Trophoblast cell (in vitro differentiated cells and primary cell): ENCODE results near the gene SLC43A3.

Experiments
- DNase-seq, 2 donors: peaks; one replicate each; pipeline ENCODE4 v3.0.0-alpha.2; 2016
- H2AFZ ChIP-seq: 2 replicates; pipeline ENCODE4 v1.6.1; 2013; ENCODE audit warnings: low read length, moderate library complexity, mild to moderate bottlenecking; ENCODE audit not compliant: insufficient read depth, poor library complexity
- H2AK5ac ChIP-seq: 2 replicates; pipeline ENCODE4 v1.6.1; 2013; ENCODE audit warnings: mild to moderate bottlenecking, low read length
- H2BK120ac ChIP-seq: 2 replicates; pipeline ENCODE4 v1.6.1; 2013; ENCODE audit warnings: low read length, mild to moderate bottlenecking, moderate library complexity; ENCODE audit not compliant: insufficient read depth, poor library complexity
- H2BK12ac ChIP-seq: 2 replicates; pipeline ENCODE4 v1.6.1; 2013; ENCODE audit warnings: mild to moderate bottlenecking, low read length, moderate library complexity
- H2BK5ac ChIP-seq: 2 replicates; pipeline ENCODE4 v1.6.1; 2013; ENCODE audit warnings: low read length, low read depth, moderate library complexity, mild to moderate bottlenecking; ENCODE audit not compliant: poor library complexity
- H3K14ac ChIP-seq: 2 replicates; pipeline ENCODE4 v1.6.1; 2013; ENCODE audit warnings: mild to moderate bottlenecking, low read length
- H3K18ac ChIP-seq: 2 replicates; pipeline ENCODE4 v1.6.1; 2013; ENCODE audit warnings: mild to moderate bottlenecking, low read length
- H3K23ac ChIP-seq: 2 replicates; pipeline ENCODE4 v1.6.1; 2013; ENCODE audit warnings: low read length
- H3K27ac ChIP-seq: 2 replicates; pipeline ENCODE4 v1.5.1; 2013; ENCODE audit warnings: low read depth, mild to moderate bottlenecking, inconsistent platforms, low read length, moderate library complexity
- H3K27me3 ChIP-seq: 2 replicates; pipeline ENCODE4 v1.6.1; 2013; ENCODE audit warnings: inconsistent platforms, mild to moderate bottlenecking, low read length, moderate library complexity; ENCODE audit not compliant: insufficient read depth
- H3K36me3 ChIP-seq, 2 experiments: 1 replicate in 1 of 2; 2 replicates in 1 of 2; pipeline ENCODE4 v1.6.1; 2013; ENCODE audit warnings: low read length in 2 of 2, mild to moderate bottlenecking in 2 of 2, moderate library complexity in 1 of 2; ENCODE audit not compliant: insufficient read depth in 2 of 2, control insufficient read depth in 1 of 2
- H3K4ac ChIP-seq: 2 replicates; pipeline ENCODE4 v1.6.1; 2013; ENCODE audit warnings: low read depth, mild to moderate bottlenecking, low read length, moderate library complexity
- H3K4me1 ChIP-seq, 2 experiments: 1 replicate in 1 of 2; 2 replicates in 1 of 2; pipeline ENCODE4 v1.6.1; 2013; ENCODE audit warnings: low read length in 2 of 2, mild to moderate bottlenecking in 2 of 2, moderate library complexity in 1 of 2; ENCODE audit not compliant: insufficient read depth in 2 of 2, control insufficient read depth in 1 of 2
- H3K4me2 ChIP-seq: 2 replicates; pipeline ENCODE4 v1.6.1; 2013; ENCODE audit warnings: inconsistent platforms, mild to moderate bottlenecking, low read length, moderate library complexity
- H3K4me3 ChIP-seq: 2 replicates; pipeline ENCODE4 v1.5.1; 2013; ENCODE audit warnings: mild to moderate bottlenecking, low read depth, low read length, inconsistent platforms
- H3K79me1 ChIP-seq: one replicate; pipeline ENCODE4 v1.6.1; 2013; ENCODE audit warnings: low read length
- H3K79me2 ChIP-seq: 2 replicates; pipeline ENCODE4 v1.6.1; 2013; ENCODE audit warnings: low read length, mild to moderate bottlenecking; ENCODE audit not compliant: control insufficient read depth, insufficient read depth, poor library complexity
- H3K9ac ChIP-seq: 2 replicates; pipeline ENCODE4 v1.6.1; 2013; ENCODE audit warnings: mild to moderate bottlenecking, low read length
- H3K9me3 ChIP-seq: 2 replicates; pipeline ENCODE4 v1.6.1; 2013; ENCODE audit warnings: low read depth, mild to moderate bottlenecking, control low read depth, inconsistent platforms, low read length; ENCODE audit not compliant: insufficient read depth
- H4K12ac ChIP-seq: 2 replicates; pipeline ENCODE4 v1.6.1; 2013; ENCODE audit warnings: low read depth, mild to moderate bottlenecking, low read length, moderate library complexity
- H4K8ac ChIP-seq: 2 replicates; pipeline ENCODE4 v1.6.1; 2013; ENCODE audit warnings: low read depth, mild to moderate bottlenecking, low read length, moderate library complexity
- H4K91ac ChIP-seq: one replicate; pipeline ENCODE4 v1.6.1; 2013; ENCODE audit warnings: low read depth, mild to moderate bottlenecking, low read length, moderate library complexity
- WGBS: extraction: QIAGEN DNeasy Blood & Tissue Kit; methylation state at CpG from one replicate; pipeline ENCODE4 v1.1.7; 2013; ENCODE audit warnings: missing lambda C conversion rate; ENCODE audit not compliant: insufficient read length, insufficient coverage; ENCODE audit errors: extremely low coverage; 5-methylcytosine and 5-hydroxymethylcytosine counted together

The SLC43A3 gene

DNA sequence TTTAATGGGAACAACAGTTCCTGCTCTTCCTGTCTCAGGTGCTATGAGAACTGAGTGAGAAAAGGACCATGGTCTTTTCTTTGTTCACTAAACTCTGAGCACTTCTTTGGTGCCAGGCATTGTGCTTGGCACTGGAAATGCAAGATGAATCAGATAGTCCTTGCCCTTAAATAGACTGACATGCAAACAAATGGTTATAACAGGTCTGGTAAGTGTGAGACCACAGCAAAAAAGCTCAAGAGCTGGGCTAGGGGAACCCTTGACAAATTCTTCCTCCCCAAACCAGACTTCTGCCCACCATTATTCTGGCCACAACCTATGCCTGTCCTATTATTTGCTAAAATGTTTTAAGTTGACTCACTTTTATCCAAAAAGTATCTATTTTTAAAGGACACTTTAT is 5.1 kb downstream of the SLC43A3 start:
- Histone ChIP-seq H2BK12ac (no peak overlapping the region), H3K14ac (no peak overlapping the region), H3K36me3 (peaks cover 0 to 3% of the 10 kb centered on the region in 2 experiments), H2AK5ac (no peak overlapping the region), H3K4me1 (peaks cover 5 to 10% of the 10 kb centered on the region in 2 experiments), H3K27me3 (no peaks in the 10 kb centered on the region), H3K79me2 (peaks cover 3% of the 10 kb centered on the region), H3K9ac (no peak overlapping the region), H3K4ac (no peak overlapping the region), H2BK5ac (no peak overlapping the region), H3K79me1 (peaks cover 2% of the 10 kb centered on the region), H3K27ac (no peak overlapping the region), H4K12ac (no peak overlapping the region), H3K4me2 (no peak overlapping the region), H3K23ac (no peak overlapping the region), H2AFZ (no peak overlapping the region), H3K4me3 (no peak overlapping the region), H4K91ac (no peak overlapping the region), H4K8ac (no peak overlapping the region), H2BK120ac (no peak overlapping the region), H3K9me3 (peaks cover 2% of the 10 kb centered on the region), H3K18ac (no peak overlapping the region)
- DNase-seq: no peak

DNA sequence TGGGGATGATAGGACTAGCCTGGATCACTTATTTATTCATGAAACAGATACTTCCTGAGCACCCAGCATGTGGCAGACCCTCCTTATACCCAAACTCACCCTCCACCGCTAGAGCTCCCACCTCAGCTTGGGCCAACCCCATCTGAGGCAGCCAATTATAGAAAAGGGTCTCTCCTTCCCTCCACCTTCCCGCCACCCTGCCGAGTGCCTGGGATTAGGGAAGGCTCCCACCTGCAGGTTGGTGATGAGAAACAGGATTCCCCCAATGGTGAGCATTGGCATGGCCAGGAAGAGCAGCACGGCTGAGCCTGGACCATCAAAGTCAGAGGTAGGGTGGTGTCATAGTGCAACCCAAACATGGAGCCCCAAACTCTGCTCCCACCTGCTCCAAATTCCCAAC is 5.9 kb downstream of the SLC43A3 start:
- H3K79me1 ChIP-seq: no peaks in the 10 kb centered on the region
- H2BK5ac ChIP-seq: no peak overlapping the region
- no peaks in the 10 kb centered on the region for H3K79me2 ChIP-seq
- peaks cover 0 to 3% of the 10 kb centered on the region in 2 experiments for H3K36me3 ChIP-seq
- no peak overlapping the region for H3K27ac ChIP-seq
- H2BK12ac ChIP-seq: no peak overlapping the region
- no peak overlapping the region for H2BK120ac ChIP-seq
- H3K4me3 ChIP-seq: no peak overlapping the region
- no peak overlapping the region for H2AK5ac ChIP-seq
- no peak overlapping the region for H3K9ac ChIP-seq
- no CpG with 5 or more reads among the region's 4 CpGs for WGBS
- no peak overlapping the region for H2AFZ ChIP-seq
- no peak overlapping the region for H4K12ac ChIP-seq
- no peak overlapping the region for H3K23ac ChIP-seq
- peaks cover 2% of the 10 kb centered on the region for H3K9me3 ChIP-seq
- no peak for DNase-seq
- H3K4me1 ChIP-seq: peaks cover 3 to 4% of the 10 kb centered on the region in 2 experiments
- no peaks in the 10 kb centered on the region for H3K27me3 ChIP-seq
- no peak overlapping the region for H3K4me2 ChIP-seq
- H3K4ac ChIP-seq: no peak overlapping the region
- H4K8ac ChIP-seq: no peak overlapping the region
- H4K91ac ChIP-seq: no peak overlapping the region
- H3K18ac ChIP-seq: no peak overlapping the region
- no peak overlapping the region for H3K14ac ChIP-seq

DNA sequence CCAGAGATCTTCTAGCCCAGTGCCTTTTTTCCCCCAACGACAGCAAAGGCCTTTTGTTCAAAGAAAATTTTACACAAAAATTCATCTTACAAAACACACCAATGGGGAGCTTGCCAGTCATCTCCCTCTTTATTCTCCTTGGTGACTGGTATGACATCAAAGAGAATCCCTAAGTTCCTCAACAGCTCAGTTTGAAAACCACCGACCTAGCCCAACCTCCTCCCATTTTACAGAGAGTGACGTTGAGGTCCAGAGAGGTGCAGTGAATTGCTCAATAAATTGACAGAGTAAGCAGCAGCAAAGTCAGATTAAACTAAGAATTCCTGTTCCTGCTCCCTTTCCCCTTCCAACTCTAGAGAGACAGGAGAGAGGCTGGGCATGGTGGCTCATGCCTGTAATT is 7.8 kb downstream of the SLC43A3 start:
- DNase-seq: no peak
- WGBS: no CpG with 5 or more reads among the region's 3 CpGs
- Histone ChIP-seq H3K27ac (no peak overlapping the region), H4K12ac (no peak overlapping the region), H2BK120ac (no peak overlapping the region), H2BK5ac (no peak overlapping the region), H3K27me3 (no peaks in the 10 kb centered on the region), H3K79me2 (no peaks in the 10 kb centered on the region), H4K8ac (no peak overlapping the region), H3K18ac (no peak overlapping the region), H3K4me2 (no peak overlapping the region), H3K9ac (no peak overlapping the region), H2AFZ (no peak overlapping the region), H4K91ac (no peak overlapping the region), H3K79me1 (no peaks in the 10 kb centered on the region), H3K36me3 (peaks cover 0 to 3% of the 10 kb centered on the region in 2 experiments), H3K9me3 (peaks cover 2% of the 10 kb centered on the region), H3K4ac (no peak overlapping the region), H2AK5ac (no peak overlapping the region), H3K23ac (no peak overlapping the region), H2BK12ac (no peak overlapping the region), H3K14ac (no peak overlapping the region), H3K4me1 (no peaks in the 10 kb centered on the region), H3K4me3 (no peak overlapping the region)

DNA sequence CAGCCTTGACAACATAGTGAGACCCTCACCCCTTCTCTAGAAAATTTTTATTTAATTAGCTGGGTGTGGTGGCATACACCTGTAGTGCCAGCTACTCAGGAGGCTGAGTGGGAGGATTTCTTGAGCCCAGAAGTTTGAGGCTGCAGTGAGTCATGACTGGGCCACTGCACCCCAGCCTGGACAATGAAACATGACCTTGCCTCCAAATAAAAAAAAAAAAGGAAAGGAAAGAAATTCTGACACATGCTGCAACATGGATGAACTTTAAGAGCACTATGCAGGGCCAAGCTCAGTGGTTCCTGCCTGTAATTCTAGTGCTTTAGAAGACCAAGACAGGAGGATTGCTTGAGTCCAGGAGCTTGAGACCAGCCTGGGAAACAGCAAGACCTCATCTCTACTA is 8.8 kb downstream of the SLC43A3 start:
- Histone ChIP-seq H3K23ac (no peak overlapping the region), H3K4me2 (no peak overlapping the region), H4K12ac (no peak overlapping the region), H4K91ac (no peak overlapping the region), H3K9me3 (no peaks in the 10 kb centered on the region), H2AFZ (no peak overlapping the region), H2BK12ac (no peak overlapping the region), H3K79me1 (no peaks in the 10 kb centered on the region), H3K18ac (no peak overlapping the region), H3K36me3 (peaks cover 0 to 3% of the 10 kb centered on the region in 2 experiments), H2BK120ac (no peak overlapping the region), H3K27me3 (no peaks in the 10 kb centered on the region), H4K8ac (no peak overlapping the region), H3K4me1 (no peaks in the 10 kb centered on the region), H2AK5ac (no peak overlapping the region), H3K79me2 (no peaks in the 10 kb centered on the region), H3K27ac (no peak overlapping the region), H3K4ac (no peak overlapping the region), H2BK5ac (no peak overlapping the region), H3K4me3 (no peak overlapping the region), H3K9ac (no peak overlapping the region), H3K14ac (no peak overlapping the region)
- DNase-seq: no peak
